Neural cell (in vitro differentiated cells): ENCODE measurements around the gene PVALB. TPM values are rescaled to one million over a fixed set of nuclear protein-coding genes. Genes with fewer than 3 reads are reported as not detected.

Experiments
- H2AFZ ChIP-seq: fragments of 200-600, 300-800 bp; sonication (generic), shearing (Covaris generic); 2 replicates; pipeline ENCODE4 v1.6.0; 2014; ENCODE audit warnings: low read depth, mild to moderate bottlenecking, antibody characterized with exemption, low read length, moderate library complexity
- H3F3A ChIP-seq: fragments of 200-600 bp; shearing (Covaris generic); 2 replicates; pipeline ENCODE4 v1.6.1; 2016; ENCODE audit warnings: mild to moderate bottlenecking, moderate library complexity, mixed read lengths, antibody characterized with exemption, low read length; ENCODE audit not compliant: insufficient read depth, poor library complexity, severe bottlenecking
- H3K27ac ChIP-seq: fragments of 200-600, 300-800 bp; sonication (generic), shearing (Covaris generic); 2 replicates; pipeline ENCODE4 v1.5.1; 2014; ENCODE audit warnings: mild to moderate bottlenecking, low read length, moderate library complexity
- H3K27me3 ChIP-seq: fragments of 300-800, 200-600 bp; sonication (generic), shearing (Covaris generic); 2 replicates; pipeline ENCODE4 v1.6.0; 2014; ENCODE audit warnings: mild to moderate bottlenecking, low read depth, low read length, moderate library complexity; ENCODE audit not compliant: insufficient read depth
- H3K36me3 ChIP-seq: fragments of 300-800, 200-600 bp; sonication (generic), shearing (Covaris generic); 2 replicates; pipeline ENCODE4 v1.5.1; 2014; ENCODE audit warnings: mild to moderate bottlenecking, antibody characterized with exemption, low read length, moderate library complexity; ENCODE audit not compliant: insufficient read depth
- H3K4me2 ChIP-seq: fragments of 300-800, 200-600 bp; sonication (generic), shearing (Covaris generic); 2 replicates; pipeline ENCODE4 v1.6.0; 2014; ENCODE audit warnings: mild to moderate bottlenecking, low read length
- H3K4me3 ChIP-seq: fragments of 300-800, 200-600 bp; sonication (generic), shearing (Covaris generic); 2 replicates; pipeline ENCODE4 v1.5.1; 2014; ENCODE audit warnings: mild to moderate bottlenecking, low read length, moderate library complexity
- H3K79me2 ChIP-seq: fragments of 200-600 bp; shearing (Covaris generic); replicated peaks from 2 replicates; pipeline ENCODE4 v1.6.0; 2014; ENCODE audit warnings: mild to moderate bottlenecking, low read length, moderate library complexity; ENCODE audit not compliant: insufficient read depth
- H3K9ac ChIP-seq: fragments of 300-800, 200-600 bp; sonication (generic), shearing (Covaris generic); 2 replicates; pipeline ENCODE4 v1.6.1; 2016; ENCODE audit warnings: mild to moderate bottlenecking, low read length, mixed read lengths
- H3K9me2 ChIP-seq: fragments of 200-600 bp; shearing (Covaris generic); 2 replicates; pipeline ENCODE4 v1.6.1; 2016; ENCODE audit warnings: mild to moderate bottlenecking, low read length, mixed read lengths; ENCODE audit not compliant: insufficient read depth
- H3K9me3 ChIP-seq: fragments of 200-600, 300-800 bp; sonication (generic), shearing (Covaris generic); 2 replicates; pipeline ENCODE4 v1.6.1; 2016; ENCODE audit warnings: mild to moderate bottlenecking, mixed run types, low read length, moderate library complexity, mixed read lengths
- H4K20me1 ChIP-seq: fragments of 200-600 bp; shearing (Covaris generic); 2 replicates; pipeline ENCODE4 v1.6.1; 2016; ENCODE audit warnings: mild to moderate bottlenecking, mixed run types; ENCODE audit not compliant: insufficient read depth
- CTCF ChIP-seq: fragments of 450-650 bp; IDR thresholded peaks from 2 replicates; pipeline ENCODE4 v1.5.1; 2014; ENCODE audit warnings: antibody characterized with exemption, mild to moderate bottlenecking, moderate library complexity; ENCODE audit not compliant: poor library complexity, severe bottlenecking
- EP300 ChIP-seq: fragments of 450-650 bp; conservative IDR thresholded peaks from 2 replicates; pipeline ENCODE4 v1.6.1; 2014; ENCODE audit warnings: antibody characterized with exemption, mild to moderate bottlenecking, moderate library complexity; ENCODE audit not compliant: poor library complexity, severe bottlenecking
- EZH2 ChIP-seq: fragments of 200-600, 300-800 bp; shearing (Covaris generic), sonication (generic); IDR thresholded peaks from 2 replicates; pipeline ENCODE4 v1.6.1; 2014; ENCODE audit warnings: antibody characterized with exemption, low read length, borderline replicate concordance, mild to moderate bottlenecking; ENCODE audit not compliant: insufficient read depth, poor library complexity, severe bottlenecking
- MXI1 ChIP-seq: fragments of 450-650 bp; conservative IDR thresholded peaks from 2 replicates; pipeline ENCODE4 v1.6.1; 2014; ENCODE audit warnings: antibody characterized with exemption, mild to moderate bottlenecking; ENCODE audit not compliant: poor library complexity, severe bottlenecking
- POLR2AphosphoS5 ChIP-seq: IDR thresholded peaks from 2 replicates; pipeline ENCODE4 v1.6.1; 2012
- RAD21 ChIP-seq: fragments of 450-650 bp; conservative IDR thresholded peaks from 2 replicates; pipeline ENCODE4 v1.6.1; 2014; ENCODE audit warnings: antibody characterized with exemption, mild to moderate bottlenecking, moderate library complexity
- SMC3 ChIP-seq: fragments of 450-650 bp; conservative IDR thresholded peaks from 2 replicates; pipeline ENCODE4 v1.6.1; 2014; ENCODE audit warnings: antibody characterized with exemption, mild to moderate bottlenecking, moderate library complexity; ENCODE audit not compliant: poor library complexity
- TAF1 ChIP-seq: IDR thresholded peaks from 2 replicates; pipeline ENCODE4 v1.6.1; 2012; ENCODE audit warnings: low read depth
- polyA plus RNA-seq: library from polyadenylated mRNA; depleted of rRNA; stranded (reverse); fragments of >200 nt; gene quantifications from 2 replicates; pipeline ENCODE4 v1.2.3, GENCODE V29; 2014
- TF ChIP-seq, protein P1 (sequence below): IDR thresholded peaks from 2 replicates; pipeline ENCODE4 v1.6.1; 2012; ENCODE audit warnings: borderline replicate concordance

The PVALB gene
- polyA plus RNA-seq, 1 donor from 2014 or later, result not detected

DNA sequence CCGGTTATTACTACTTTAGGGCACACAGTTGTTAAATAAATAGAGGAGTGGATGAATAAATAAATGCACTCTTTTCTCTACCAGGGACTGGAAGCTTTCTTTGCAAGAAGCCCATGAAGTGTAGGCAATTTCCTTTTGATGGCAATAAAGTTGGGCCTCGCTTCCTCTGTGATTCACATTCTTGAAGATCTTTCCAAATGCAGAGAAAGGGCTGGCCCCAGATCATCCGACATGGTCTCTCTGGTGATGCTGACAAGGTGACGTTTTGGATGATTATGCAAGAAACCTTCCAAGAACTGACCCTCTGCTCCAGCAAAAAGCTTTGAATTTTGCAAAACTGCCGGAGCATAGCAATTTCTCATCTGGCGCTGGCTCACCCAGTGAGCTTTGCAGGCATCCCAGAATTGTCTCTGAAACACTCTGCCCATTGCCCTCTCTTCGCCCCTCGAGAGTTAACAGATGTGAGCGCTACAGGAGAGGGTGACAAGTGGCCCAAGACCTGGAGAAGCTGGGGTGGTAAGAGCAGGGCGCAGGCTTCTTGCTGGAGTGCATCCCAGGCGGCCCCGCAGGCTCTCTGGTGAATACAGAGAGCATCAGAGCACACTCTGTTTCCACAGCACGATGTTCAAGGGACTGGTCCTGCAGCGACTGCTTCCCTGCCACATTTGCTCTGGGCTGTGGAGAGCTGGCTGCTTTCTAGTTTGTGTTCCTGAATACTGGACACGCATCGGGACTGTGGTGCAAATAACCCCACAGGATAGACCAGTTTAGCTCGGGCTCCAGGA is 29.4 kb downstream of the PVALB start:
- Histone ChIP-seq H3K79me2 (no peaks in the 10 kb centered on the region), H3K4me3 (no peak overlapping the region), H3K9me3 (no peaks in the 10 kb centered on the region), H3F3A (no peaks in the 10 kb centered on the region), H3K36me3 (no peaks in the 10 kb centered on the region), H4K20me1 (no peaks in the 10 kb centered on the region), H3K4me2 (no peak overlapping the region), H2AFZ (no peak overlapping the region), H3K27ac (no peak overlapping the region), H3K9me2 (no peaks in the 10 kb centered on the region), H3K9ac (no peak overlapping the region), H3K27me3 (no peaks in the 10 kb centered on the region)
- TF ChIP-seq EP300, result no peak
- TF ChIP-seq SMC3, result no peak
- TF ChIP-seq POLR2AphosphoS5, result no peak
- no peak for TF ChIP-seq CTCF

DNA sequence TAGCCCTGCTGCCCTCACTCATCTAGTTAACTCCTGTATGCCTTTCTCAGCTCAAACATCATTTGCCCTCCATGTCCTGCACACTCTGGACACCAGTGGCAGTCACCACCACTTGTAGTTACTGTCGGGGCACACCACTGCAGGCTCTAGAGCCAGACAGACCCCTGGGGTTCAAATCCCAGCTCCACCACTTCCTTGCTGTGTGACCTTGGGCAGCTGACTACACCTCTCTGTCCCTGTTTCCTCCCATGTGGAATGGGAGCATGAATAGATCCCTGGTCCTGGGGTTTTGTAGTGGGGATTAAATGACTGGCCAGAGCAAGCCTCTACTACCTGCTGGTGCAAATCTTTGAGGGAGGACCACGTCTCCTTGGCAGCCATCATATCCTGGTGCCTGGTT is 33.1 kb downstream of the PVALB start:
- Histone ChIP-seq H4K20me1 (no peaks in the 10 kb centered on the region), H2AFZ (no peak overlapping the region), H3F3A (no peaks in the 10 kb centered on the region), H3K36me3 (no peaks in the 10 kb centered on the region), H3K9me2 (no peaks in the 10 kb centered on the region), H3K4me2 (no peak overlapping the region), H3K9me3 (no peaks in the 10 kb centered on the region), H3K27me3 (no peaks in the 10 kb centered on the region), H3K27ac (no peak overlapping the region), H3K9ac (no peak overlapping the region), H3K79me2 (no peaks in the 10 kb centered on the region), H3K4me3 (no peak overlapping the region)
- no peak for TF ChIP-seq CTCF
- TF ChIP-seq POLR2AphosphoS5, result no peak
- no peak for TF ChIP-seq MXI1
- TF ChIP-seq, protein P1, sequence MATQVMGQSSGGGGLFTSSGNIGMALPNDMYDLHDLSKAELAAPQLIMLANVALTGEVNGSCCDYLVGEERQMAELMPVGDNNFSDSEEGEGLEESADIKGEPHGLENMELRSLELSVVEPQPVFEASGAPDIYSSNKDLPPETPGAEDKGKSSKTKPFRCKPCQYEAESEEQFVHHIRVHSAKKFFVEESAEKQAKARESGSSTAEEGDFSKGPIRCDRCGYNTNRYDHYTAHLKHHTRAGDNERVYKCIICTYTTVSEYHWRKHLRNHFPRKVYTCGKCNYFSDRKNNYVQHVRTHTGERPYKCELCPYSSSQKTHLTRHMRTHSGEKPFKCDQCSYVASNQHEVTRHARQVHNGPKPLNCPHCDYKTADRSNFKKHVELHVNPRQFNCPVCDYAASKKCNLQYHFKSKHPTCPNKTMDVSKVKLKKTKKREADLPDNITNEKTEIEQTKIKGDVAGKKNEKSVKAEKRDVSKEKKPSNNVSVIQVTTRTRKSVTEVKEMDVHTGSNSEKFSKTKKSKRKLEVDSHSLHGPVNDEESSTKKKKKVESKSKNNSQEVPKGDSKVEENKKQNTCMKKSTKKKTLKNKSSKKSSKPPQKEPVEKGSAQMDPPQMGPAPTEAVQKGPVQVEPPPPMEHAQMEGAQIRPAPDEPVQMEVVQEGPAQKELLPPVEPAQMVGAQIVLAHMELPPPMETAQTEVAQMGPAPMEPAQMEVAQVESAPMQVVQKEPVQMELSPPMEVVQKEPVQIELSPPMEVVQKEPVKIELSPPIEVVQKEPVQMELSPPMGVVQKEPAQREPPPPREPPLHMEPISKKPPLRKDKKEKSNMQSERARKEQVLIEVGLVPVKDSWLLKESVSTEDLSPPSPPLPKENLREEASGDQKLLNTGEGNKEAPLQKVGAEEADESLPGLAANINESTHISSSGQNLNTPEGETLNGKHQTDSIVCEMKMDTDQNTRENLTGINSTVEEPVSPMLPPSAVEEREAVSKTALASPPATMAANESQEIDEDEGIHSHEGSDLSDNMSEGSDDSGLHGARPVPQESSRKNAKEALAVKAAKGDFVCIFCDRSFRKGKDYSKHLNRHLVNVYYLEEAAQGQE, result no peak
- TF ChIP-seq EZH2, result no peak
- no peak for TF ChIP-seq EP300
- TF ChIP-seq SMC3, result no peak
- no peak for TF ChIP-seq TAF1
- no peak for TF ChIP-seq RAD21
